HG03575 (cell line): Measurements from ENCODE around the gene FADS2.

Experiments used
- ATAC-seq: cut with Tn5 transposase; IDR thresholded peaks from one replicate; pipeline ENCODE4 v1.9.1; 2021; ENCODE audit not compliant: unreplicated experiment, insufficient number of reproducible peaks, low FRiP score; ENCODE audit errors: extremely low read depth

Gene FADS2

DNA sequence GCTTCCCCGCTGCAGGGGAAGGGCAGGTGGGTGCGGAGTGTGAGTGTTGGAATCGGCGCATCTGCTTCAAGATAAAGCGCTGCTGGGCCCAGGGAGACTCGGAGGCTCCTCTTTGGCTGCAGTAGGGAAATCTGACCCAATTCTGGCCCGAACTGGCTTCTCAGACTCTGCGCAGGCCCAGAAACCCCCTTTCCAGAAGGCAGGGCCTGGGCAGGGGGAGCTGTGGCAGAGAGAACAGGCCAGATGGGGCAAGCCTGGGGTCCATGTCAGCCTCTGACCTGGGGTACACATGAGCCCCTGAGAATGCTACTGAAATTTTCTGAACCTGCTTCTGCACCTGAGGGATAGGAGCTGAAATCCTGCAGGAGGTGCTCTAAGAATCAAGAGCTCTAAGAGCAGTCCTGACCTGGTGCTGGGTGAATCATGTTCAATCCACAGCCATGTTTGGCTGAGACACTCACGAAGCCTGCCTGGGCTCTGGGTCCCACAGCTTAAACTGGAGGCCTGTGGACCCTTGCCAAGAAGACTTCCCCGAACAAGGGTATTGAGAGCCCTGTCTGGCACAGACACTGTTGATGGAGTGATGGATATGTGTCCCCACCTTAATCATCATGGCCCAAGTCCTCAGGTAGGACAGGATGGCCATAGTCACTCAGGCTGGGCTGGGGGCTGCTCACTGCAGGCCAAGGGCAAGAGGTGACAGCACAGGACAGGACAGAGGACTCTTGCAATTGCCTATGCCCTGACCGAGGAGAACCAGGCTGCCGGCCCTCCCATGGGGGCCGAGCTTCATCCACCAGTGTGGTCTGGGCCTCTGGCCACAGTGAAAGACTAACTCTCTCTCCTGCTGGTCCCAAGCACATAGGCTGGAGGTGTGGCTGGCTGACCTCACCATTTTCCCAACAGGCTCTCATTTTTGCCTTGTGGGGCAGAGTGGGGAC is 82.4 kb downstream of the FADS2 start:
- no peak for ATAC-seq

DNA sequence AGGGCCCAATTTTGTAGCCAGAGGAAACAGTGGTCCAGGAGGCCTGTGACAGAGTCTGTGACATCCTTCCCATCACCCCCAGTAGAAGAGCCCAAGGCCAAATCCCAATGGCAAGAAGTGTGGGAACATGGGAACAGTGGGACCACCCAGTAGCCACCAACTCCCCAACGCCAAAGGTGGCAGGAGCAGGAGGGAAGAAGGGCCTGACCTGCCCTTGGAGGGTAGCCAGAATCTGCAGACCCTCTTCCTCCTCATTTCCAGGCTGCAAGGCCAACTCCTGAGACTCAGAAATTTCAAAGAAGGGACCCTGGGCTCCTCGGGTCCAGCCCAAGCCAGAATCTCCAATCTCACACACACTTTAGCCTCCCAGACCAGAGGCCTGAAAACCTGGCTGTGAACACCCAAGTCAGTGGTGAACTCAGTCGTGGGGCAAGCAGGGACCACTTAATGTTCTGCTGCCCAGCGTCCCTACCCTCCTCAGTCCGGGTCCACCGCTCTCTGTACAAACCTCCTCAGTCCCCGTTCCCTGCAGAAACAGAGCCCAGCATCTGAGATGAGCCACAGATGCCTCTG is 83.1 kb downstream of the FADS2 start:
- ATAC-seq, result no peak

DNA sequence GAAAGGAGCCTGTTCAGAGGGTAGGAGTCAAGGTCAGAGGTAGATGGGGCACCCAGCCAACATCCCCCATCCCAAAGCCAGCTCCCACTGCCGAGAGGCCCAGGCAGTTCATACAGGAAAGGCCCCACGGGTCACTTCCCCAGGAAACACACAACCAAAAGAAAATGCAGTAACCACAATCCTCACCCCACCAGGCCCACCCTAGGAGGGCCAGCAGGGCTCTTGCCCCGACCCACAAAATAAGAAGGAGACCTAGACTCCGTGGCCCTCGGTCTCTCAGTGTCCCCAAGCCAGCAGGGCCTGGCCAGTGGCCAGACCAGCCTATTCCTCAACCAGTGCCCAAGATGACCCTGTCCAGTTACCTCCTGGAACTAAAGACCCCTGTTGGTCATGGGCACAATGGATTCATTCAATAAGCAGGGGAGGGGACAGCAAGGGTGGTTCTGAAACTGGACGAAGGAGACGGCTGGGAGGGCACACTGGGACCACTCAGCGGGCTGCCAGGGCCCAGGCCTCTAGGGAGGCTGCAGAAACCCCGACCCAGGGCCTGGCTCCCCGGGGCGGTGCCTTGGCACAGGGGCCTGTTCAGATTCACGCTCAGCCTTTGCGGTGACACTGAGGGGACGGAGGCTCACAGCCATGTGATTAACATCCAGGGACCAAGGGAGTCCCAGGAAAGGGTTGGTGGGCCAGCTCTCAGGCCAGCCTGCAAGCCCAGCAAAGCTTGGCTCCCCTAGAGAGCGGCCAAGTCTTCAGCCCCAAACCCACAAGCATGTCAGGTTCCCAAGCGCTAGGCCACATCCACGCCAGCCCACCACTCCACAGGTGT is 83.8 kb downstream of the FADS2 start:
- ATAC-seq, result no peak

DNA sequence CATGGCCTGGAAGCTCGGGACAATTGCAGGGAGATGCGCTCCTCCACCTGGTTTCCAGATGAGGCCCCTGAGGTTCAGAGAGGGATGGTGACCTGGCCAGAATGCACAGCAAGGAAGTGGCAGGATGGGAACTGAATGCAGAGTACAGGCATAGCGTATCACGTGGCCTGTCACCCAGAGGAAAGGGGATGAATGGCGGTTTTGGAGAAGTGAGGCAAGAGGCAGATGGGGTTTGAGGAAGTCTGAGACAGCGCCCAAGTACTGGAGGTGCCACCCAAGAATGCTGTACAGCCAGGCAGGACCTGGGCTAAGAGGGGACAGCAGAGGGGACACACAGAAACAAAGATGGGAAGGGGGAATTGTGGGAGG is 84.4 kb downstream of the FADS2 start:
- no peak for ATAC-seq

DNA sequence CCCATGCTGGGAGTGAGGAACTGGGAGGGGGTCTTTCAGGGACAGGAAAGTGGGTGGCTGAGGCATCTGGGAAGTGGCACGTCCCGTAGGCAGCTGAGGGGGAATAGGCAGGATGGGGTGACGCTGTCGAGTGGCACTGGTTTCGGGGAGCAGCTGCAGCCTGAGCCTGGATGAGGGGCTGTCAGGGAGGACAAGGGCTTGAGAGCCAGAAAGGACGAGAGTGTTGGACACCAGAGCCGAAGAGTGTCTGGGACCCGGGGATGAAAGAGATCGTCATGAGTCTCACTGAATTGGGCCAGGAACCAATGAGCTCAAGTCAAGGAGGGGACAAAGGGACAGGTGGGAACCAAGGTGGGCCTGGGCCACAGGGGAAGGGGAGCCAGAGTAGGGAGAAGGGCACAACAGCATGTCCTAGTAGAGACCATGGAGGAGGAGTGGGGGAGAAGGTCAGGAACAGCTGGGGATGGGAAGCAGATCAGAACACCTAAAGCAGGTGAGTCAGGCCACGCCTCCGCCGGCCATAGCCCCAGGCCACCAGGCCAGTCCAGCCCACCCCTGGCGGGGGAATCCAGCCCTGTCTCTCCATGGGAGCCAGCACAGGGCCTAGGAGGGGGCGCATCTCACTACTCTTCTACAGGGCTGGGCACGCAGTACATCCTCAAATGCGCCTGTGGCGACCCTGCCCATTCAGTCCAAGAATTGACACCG is 85.0 kb downstream of the FADS2 start:
- no peak for ATAC-seq

DNA sequence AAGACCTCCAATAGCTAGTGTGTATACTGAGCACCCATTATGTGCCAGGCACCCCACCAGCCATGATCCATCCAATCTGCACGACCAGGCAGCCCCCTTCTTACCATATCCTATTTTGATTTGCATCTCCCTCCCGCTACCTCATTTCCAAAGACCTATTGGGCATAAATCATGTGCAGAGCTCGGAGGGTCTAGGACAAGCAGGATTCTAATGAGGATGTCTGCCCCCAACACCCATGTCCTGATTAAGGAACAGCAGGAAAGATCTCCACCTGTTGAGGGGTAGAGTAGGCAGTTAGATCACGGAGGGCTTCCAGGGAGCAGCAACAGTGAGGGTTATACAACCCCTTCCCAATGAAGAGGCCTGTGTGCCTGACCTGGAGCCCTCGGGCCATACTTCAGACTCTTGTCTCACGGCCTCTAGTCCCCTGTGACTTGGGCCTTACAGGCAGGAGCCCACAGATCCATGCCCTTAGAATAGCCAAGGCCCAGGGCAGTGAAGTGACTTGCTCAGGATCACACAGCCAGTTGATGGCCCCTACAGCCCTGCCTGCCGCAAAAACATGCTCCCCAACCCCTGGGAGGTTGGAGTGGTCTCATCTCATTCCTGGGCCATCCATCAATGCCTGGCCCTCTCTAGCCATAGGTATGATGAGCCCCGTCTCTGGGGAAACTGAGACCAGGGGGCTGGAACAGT is 85.7 kb downstream of the FADS2 start:
- ATAC-seq, result no peak

DNA sequence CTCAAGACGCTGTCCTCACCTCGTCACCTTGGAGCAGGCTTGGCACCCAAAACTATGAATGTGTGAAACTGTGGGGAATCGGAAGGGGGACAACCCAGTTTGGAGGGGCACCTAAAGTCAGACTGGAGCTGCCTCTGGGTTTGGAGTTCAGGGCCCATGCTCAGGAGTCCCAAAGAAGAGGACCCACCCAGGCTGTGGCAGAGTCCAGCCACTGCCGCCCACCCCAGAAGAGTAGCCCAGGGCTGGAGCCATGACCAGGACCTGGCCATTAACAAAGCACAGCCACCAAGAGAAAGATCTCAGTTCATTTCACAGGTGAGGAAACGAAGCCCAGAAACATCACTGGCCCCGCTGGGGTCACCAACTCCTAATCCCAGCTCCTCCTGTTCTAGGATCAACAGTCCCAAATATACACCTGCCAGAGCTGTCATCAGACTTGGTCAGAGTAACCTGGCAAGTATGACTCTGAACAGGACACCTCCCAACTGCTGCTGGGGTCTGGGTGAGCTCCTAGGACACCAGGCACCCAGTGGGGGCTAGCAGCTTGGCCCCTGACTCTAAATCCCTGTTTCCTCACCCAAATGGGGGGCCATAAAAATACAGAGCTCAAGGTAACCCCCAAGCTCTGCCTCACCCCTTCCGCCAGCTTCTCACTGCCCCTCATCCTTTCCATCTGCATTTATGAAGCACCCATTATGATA is 86.5 kb downstream of the FADS2 start:
- ATAC-seq, result no peak

DNA sequence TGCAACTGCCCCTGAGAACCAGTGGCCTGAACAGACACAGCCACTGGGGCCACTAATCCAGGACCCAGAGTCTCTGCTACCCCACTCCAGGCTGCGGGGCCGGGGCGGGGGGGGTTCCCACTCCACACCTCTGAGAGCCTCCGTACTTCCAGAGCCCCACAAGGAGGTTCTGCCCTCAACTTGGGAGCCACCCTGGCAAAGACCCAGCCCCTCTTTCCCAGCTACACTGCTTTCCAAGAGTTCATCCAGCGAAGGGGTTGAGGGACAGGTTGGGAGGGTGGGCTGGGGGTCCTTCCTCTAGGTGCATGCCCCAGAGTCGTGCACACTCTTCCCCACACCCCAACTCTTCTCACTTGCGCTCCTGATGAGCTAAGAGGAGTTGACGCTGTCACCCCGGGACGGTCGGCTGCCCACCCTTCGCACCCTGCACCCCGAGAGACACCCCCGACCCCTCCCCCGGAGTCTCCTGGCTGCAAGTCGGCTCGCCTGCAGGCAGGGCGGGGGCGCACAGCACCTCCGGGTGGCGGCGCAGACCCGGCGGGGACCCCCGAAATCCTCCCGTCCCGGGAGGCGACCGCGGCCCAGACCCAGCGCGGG is 88.7 kb downstream of the FADS2 start:
- no peak for ATAC-seq
